WTC11 (cell line): ENCODE measurements around the gene TOB2. TPM values are rescaled to one million over a fixed set of nuclear protein-coding genes. Genes with fewer than 3 reads are reported as not detected.
A peak's percentile ranks its signal among the peaks of the same experiment; 100 is the strongest.

Experiments used
- ATAC-seq: fragments of 200-7000 bp; cut with Tn5 transposase; 2 replicates; pipeline ENCODE4 v1.10.0; 2021; ENCODE audit warnings: mild to moderate bottlenecking, moderate library complexity
- CTCF ChIA-PET: fragments of 300-600 bp; sonication (Branson Sonifier 250); formaldehyde crosslinking; loops from one replicate; lab custom pipeline; 2021; ENCODE audit warnings: antibody characterized with exemption; lab: Charles Lee
- POLR2A ChIA-PET: fragments of 350-600 bp; sonication (Branson Sonifier 250); formaldehyde crosslinking; loops from one replicate; lab custom pipeline; 2021; ENCODE audit warnings: antibody characterized with exemption; lab: Charles Lee
- DNase-seq: peaks from one replicate; pipeline ENCODE4 v3.0.0; 2021; ENCODE audit warnings: low spot score
- H3K27ac Mint-ChIP-seq: 2 replicates; pipeline ENCODE4 v1.8.0; 2021; ENCODE audit warnings: mixed read lengths
- H3K27me3 Mint-ChIP-seq: 2 replicates; pipeline ENCODE4 v1.8.0; 2021; ENCODE audit warnings: low read depth, mild to moderate bottlenecking, moderate library complexity, mixed read lengths
- H3K36me3 Mint-ChIP-seq: 2 replicates; pipeline ENCODE4 v1.8.0; 2021; ENCODE audit warnings: mixed read lengths
- H3K4me1 Mint-ChIP-seq: 2 replicates; pipeline ENCODE4 v1.8.0; 2022; ENCODE audit warnings: mixed read lengths
- H3K4me3 Mint-ChIP-seq: 2 replicates; pipeline ENCODE4 v1.8.0; 2021; ENCODE audit warnings: mild to moderate bottlenecking, moderate library complexity, mixed read lengths
- H3K9me3 Mint-ChIP-seq: 2 replicates; pipeline ENCODE4 v1.8.0; 2021; ENCODE audit warnings: mixed read lengths
- NR2C2 ChIP-seq: sonication (generic); formaldehyde crosslinking; IDR thresholded peaks from 2 replicates; pipeline ENCODE4 v1.8.0; 2022; ENCODE audit warnings: mild to moderate bottlenecking, missing genetic modification reagents
- NR3C1 ChIP-seq: sonication (generic); formaldehyde crosslinking; conservative IDR thresholded peaks from 2 replicates; pipeline ENCODE4 v1.8.1; 2023; ENCODE audit warnings: low read depth, mild to moderate bottlenecking, missing genetic modification reagents
- PRRX2 ChIP-seq: fragments of 250-450 bp; sonication (Bioruptor Pico); IDR thresholded peaks from 2 replicates; pipeline ENCODE4 v1.8.0; 2021; ENCODE audit warnings: mild to moderate bottlenecking
- SMAD3 ChIP-seq: sonication (generic); formaldehyde crosslinking; IDR thresholded peaks from 2 replicates; pipeline ENCODE4 v1.8.0; 2022; ENCODE audit warnings: missing genetic modification reagents, mild to moderate bottlenecking, borderline replicate concordance
- SMAD4 ChIP-seq: sonication (generic); formaldehyde crosslinking; IDR thresholded peaks from 2 replicates; pipeline ENCODE4 v1.8.0; 2022; ENCODE audit warnings: mild to moderate bottlenecking, missing genetic modification reagents
- TP53 ChIP-seq: sonication (generic); formaldehyde crosslinking; IDR thresholded peaks from 2 replicates; pipeline ENCODE4 v1.8.1; 2023; ENCODE audit warnings: mild to moderate bottlenecking, missing genetic modification reagents
- USF2 ChIP-seq: sonication (generic); formaldehyde crosslinking; IDR thresholded peaks from 2 replicates; pipeline ENCODE4 v1.8.1; 2023; ENCODE audit warnings: mild to moderate bottlenecking, missing genetic modification reagents, moderate library complexity
- ZBTB43 ChIP-seq: sonication (generic); formaldehyde crosslinking; IDR thresholded peaks from 2 replicates; pipeline ENCODE4 v1.8.1; 2023; ENCODE audit warnings: mild to moderate bottlenecking, missing genetic modification reagents
- ZMAT4 ChIP-seq: fragments of 250-450 bp; sonication (Bioruptor Pico); IDR thresholded peaks from 2 replicates; pipeline ENCODE4 v1.9.0; 2021; ENCODE audit warnings: mild to moderate bottlenecking
- ZNF281 ChIP-seq: sonication (generic); formaldehyde crosslinking; IDR thresholded peaks from 2 replicates; pipeline ENCODE4 v1.8.0; 2023; ENCODE audit warnings: mild to moderate bottlenecking, missing genetic modification reagents
- ZNF532 ChIP-seq: fragments of 250-450 bp; sonication (Bioruptor Pico); IDR thresholded peaks from 2 replicates; pipeline ENCODE4 v1.9.0; 2021; ENCODE audit warnings: mild to moderate bottlenecking, borderline replicate concordance
- total RNA-seq: library from RNA; stranded (reverse); gene quantifications from 3 replicates; pipeline ENCODE4 v1.2.3, GENCODE V29; 2021
- TF ChIP-seq, protein P1 (sequence below): sonication (generic); formaldehyde crosslinking; IDR thresholded peaks from 2 replicates; pipeline ENCODE4 v1.8.1; 2023; ENCODE audit warnings: mild to moderate bottlenecking, missing genetic modification reagents, borderline replicate concordance
- TF ChIP-seq, protein P2 (sequence below): sonication (generic); formaldehyde crosslinking; IDR thresholded peaks from 2 replicates; pipeline ENCODE4 v1.8.0; 2023; ENCODE audit warnings: missing genetic modification reagents

The TOB2 gene
- total RNA-seq, 1 experiment from 2014 or later = 46.6 TPM

DNA sequence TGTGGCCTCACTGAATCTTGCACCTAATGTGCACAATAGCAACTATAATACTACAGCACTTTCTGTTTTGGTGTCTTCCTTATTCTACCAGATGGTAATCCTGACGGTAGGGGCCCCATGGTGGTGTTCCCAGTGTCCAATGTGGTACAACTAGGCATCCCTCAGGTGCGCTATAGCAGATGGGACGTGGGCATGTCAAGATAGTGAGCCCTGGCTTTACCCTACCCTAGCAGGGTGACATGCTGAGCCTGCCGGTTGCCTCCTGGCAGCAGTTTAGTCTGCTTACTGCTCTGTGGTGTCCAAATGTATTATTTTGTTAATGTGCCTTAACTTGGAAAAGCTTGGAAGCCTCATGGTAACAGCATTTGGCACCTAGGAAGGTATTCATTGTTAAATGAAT is 41.5 kb upstream of the TOB2 start:
- H3K4me1 Mint-ChIP-seq = peaks cover 50% of the 10 kb centered on the region
- POLR2A ChIA-PET = no interaction called here
- H3K27ac Mint-ChIP-seq = peak overlapping the region; percentile 44
- H3K4me3 Mint-ChIP-seq = no peak overlapping the region
- ATAC-seq (no peak), DNase-seq (no peak)
- TF ChIP-seq USF2 (CRISPR knock-in tag) (no peak), SMAD4 (no peak), ZMAT4 (CRISPR knock-in tag) (no peak), PRRX2 (no peak), NR2C2 (CRISPR knock-in tag) (no peak), NR3C1 (CRISPR knock-in tag) (no peak), ZBTB43 (no peak), ZNF532 (CRISPR knock-in tag) (no peak), TP53 (CRISPR knock-in tag) (no peak), SMAD3 (no peak), ZNF281 (CRISPR knock-in tag) (no peak)
- TF ChIP-seq, protein P1, sequence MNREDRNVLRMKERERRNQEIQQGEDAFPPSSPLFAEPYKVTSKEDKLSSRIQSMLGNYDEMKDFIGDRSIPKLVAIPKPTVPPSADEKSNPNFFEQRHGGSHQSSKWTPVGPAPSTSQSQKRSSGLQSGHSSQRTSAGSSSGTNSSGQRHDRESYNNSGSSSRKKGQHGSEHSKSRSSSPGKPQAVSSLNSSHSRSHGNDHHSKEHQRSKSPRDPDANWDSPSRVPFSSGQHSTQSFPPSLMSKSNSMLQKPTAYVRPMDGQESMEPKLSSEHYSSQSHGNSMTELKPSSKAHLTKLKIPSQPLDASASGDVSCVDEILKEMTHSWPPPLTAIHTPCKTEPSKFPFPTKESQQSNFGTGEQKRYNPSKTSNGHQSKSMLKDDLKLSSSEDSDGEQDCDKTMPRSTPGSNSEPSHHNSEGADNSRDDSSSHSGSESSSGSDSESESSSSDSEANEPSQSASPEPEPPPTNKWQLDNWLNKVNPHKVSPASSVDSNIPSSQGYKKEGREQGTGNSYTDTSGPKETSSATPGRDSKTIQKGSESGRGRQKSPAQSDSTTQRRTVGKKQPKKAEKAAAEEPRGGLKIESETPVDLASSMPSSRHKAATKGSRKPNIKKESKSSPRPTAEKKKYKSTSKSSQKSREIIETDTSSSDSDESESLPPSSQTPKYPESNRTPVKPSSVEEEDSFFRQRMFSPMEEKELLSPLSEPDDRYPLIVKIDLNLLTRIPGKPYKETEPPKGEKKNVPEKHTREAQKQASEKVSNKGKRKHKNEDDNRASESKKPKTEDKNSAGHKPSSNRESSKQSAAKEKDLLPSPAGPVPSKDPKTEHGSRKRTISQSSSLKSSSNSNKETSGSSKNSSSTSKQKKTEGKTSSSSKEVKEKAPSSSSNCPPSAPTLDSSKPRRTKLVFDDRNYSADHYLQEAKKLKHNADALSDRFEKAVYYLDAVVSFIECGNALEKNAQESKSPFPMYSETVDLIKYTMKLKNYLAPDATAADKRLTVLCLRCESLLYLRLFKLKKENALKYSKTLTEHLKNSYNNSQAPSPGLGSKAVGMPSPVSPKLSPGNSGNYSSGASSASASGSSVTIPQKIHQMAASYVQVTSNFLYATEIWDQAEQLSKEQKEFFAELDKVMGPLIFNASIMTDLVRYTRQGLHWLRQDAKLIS (CRISPR knock-in tag) = no peak
- TF ChIP-seq, protein P2, sequence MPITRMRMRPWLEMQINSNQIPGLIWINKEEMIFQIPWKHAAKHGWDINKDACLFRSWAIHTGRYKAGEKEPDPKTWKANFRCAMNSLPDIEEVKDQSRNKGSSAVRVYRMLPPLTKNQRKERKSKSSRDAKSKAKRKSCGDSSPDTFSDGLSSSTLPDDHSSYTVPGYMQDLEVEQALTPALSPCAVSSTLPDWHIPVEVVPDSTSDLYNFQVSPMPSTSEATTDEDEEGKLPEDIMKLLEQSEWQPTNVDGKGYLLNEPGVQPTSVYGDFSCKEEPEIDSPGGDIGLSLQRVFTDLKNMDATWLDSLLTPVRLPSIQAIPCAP = no peak
- no peaks in the 10 kb centered on the region for H3K36me3 Mint-ChIP-seq
- H3K9me3 Mint-ChIP-seq = no peaks in the 10 kb centered on the region
- CTCF ChIA-PET = interaction anchor here (1.0 to 2.6 kb wide), 6 partner anchors 8 to 88 kb away, joined by 3 to 9 read pairs (median 5); no protein-coding TSS in a partner anchor
- H3K27me3 Mint-ChIP-seq = no peaks in the 10 kb centered on the region
